Stomach smooth muscle (tissue), 2 donors: ENCODE results near the gene TBX18.
A peak's percentile ranks its signal among the peaks of the same experiment; 100 is the strongest.

ENCODE experiments used
- H3K27ac ChIP-seq: one replicate; pipeline ENCODE4 v1.7.0; 2013; ENCODE audit warnings: mild to moderate bottlenecking, low read length, inconsistent platforms
- H3K27me3 ChIP-seq, 2 donors: one replicate each; pipeline ENCODE4 v1.7.0; 2013; ENCODE audit warnings: low read length in 2 of 2; ENCODE audit not compliant: insufficient read depth in 2 of 2, control insufficient read depth in 1 of 2
- H3K36me3 ChIP-seq, 2 donors: one replicate each; pipeline ENCODE4 v1.7.0; 2013; ENCODE audit warnings: low read length in 2 of 2; ENCODE audit not compliant: control insufficient read depth in 2 of 2, insufficient read depth in 2 of 2
- H3K4me1 ChIP-seq: one replicate; pipeline ENCODE4 v1.7.0; 2013; ENCODE audit warnings: low read length; ENCODE audit not compliant: control insufficient read depth, insufficient read depth
- H3K4me3 ChIP-seq, 2 donors: one replicate each; pipeline ENCODE4 v1.7.0; 2013; ENCODE audit warnings: low read length in 2 of 2
- H3K9ac ChIP-seq, 2 donors: one replicate each; pipeline ENCODE4 v1.7.0; 2013; ENCODE audit warnings: low read length in 2 of 2, mild to moderate bottlenecking in 1 of 2
- H3K9me3 ChIP-seq, 2 donors: one replicate each; pipeline ENCODE4 v1.7.0; 2013; ENCODE audit warnings: low read length in 2 of 2; ENCODE audit not compliant: control insufficient read depth in 2 of 2
- donor health status: healthy.
- donor health status: Pancreatic carcinoma.

Gene TBX18

DNA sequence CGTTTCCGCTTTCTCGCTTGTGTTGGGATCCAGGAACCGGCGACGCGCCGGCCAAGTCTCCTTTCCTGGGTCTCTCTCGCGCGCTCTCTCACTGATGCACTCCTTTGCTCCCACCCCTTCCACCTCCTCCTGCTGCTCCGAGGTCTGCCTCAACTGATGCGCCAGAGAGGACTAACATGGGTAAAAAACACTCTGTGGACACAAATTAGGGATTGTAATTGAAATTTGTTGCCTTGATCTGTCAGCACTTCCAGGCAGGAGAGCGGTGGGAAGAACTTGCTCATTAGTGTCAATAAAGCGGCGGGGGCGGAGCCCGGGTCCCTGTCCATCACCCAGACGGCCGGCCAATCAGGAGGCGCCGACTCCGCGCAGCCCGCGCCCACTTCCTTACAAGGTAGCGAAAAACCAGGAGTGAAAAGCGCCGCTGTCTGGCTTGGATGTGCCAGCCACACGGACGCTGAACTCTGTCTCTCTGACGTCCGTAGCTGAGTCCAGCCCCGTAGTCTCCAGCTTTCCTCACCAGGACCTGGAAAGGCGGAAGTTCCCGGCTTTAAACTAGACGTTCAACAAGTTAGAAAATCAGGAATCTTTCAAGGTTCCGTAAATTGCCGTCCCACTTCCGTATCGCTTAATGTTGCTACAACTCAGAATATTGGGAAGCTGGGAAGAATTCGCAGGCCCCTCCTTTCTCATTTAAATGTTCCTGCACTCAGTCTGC, at the start of gene TBX18:
TSS of gene TBX18 (minus strand) at position 267 of the 718 bp plus-strand sequence. CDS start 417 bp downstream, outside the sequence.
- Histone ChIP-seq H3K27me3 (peaks cover 58 to 84% of the 10 kb centered on the region in 2 donors), H3K9ac (no peak within 1 kb of the TSS), H3K36me3 (no peaks in the 10 kb centered on the region), H3K9me3 (peaks cover 2 to 6% of the 10 kb centered on the region in 2 donors), H3K27ac (no peak within 1 kb of the TSS), H3K4me1 (peaks cover 8% of the 10 kb centered on the region), H3K4me3 (peak within 1 kb of the TSS; percentile 50 to 64)

DNA sequence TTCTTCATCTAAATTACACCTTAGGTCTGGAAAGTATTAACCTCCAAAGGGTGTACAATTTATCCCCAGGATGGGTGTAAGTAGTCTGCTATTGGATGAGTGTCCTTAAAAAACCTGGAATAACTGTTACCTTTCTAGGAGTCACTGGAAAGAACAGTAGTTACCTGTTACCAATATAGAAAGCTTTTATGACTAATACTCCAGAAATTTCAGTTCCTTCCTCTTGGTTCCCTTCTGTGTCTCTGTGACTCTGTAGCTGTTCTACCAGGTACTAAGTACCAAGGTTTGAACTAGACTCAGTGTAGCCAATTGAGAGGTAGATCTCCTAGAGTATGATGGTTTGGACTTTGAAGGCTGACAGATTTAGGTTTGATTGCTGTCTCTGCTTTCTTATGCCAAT, 47.0 kb upstream of the TBX18 start:
- no peaks in the 10 kb centered on the region for H3K36me3 ChIP-seq

DNA sequence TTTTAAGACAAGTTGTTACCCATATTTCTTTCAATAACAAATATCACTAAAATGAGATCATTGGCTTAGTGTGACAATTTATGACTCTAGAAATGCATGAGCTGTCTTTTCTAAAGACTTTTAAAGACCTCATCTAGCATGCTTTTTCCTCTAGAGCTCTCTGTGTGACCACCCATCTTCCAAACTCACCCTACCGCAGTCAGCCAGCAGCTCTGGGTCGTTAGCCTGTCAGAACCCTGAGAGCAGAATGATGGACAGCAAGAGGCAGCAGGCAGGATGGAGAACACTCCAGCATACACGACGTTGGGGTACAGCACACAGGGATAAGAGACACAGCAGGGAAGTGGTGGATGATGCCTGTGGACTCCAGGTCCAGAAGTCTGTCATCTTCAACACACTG, 45.1 kb upstream of the TBX18 start:
- no peak overlapping the region for H3K9ac ChIP-seq
- no peak overlapping the region for H3K4me3 ChIP-seq
- H3K4me1 ChIP-seq: no peaks in the 10 kb centered on the region
- no peaks in the 10 kb centered on the region for H3K27me3 ChIP-seq
- no peak overlapping the region for H3K27ac ChIP-seq
- H3K9me3 ChIP-seq: no peaks in the 10 kb centered on the region
- H3K36me3 ChIP-seq: no peaks in the 10 kb centered on the region

More for the DNA sequence above, 47.0 kb upstream of the TBX18 start:
- no peaks in the 10 kb centered on the region for H3K27me3 ChIP-seq
- no peak overlapping the region for H3K27ac ChIP-seq
- H3K9me3 ChIP-seq: no peaks in the 10 kb centered on the region
- H3K9ac ChIP-seq: no peak overlapping the region
- H3K4me1 ChIP-seq: no peaks in the 10 kb centered on the region
- no peak overlapping the region for H3K4me3 ChIP-seq

DNA sequence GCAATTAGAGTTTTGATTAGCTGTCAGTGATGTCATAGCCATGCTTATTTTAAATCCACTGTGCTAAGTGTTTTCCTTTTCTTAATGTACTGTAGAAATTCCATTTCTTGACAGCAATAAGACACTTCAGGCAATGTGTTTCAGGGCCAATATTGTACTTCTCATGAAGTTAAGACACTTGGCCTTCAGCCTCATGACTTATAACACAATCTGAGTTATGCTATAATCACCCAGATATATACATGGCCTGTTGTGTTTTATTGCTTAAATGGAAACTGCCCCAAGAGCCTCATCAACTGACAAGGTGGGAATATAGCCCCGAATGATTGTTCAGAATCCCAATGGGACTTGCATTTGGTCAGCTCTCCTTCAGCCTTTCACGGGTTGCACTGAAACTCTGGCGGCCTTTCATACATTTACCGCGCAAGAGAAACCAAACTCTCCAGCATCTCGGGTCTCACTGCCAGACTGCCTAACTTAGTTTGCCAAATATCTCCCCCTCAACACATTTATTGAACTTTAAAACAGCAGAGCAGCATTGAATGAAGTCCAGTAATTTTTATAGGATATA, 44.2 kb upstream of the TBX18 start:
- no peak overlapping the region for H3K9ac ChIP-seq
- H3K9me3 ChIP-seq: no peaks in the 10 kb centered on the region
- H3K4me3 ChIP-seq: no peak overlapping the region
- H3K27me3 ChIP-seq: no peaks in the 10 kb centered on the region
- no peaks in the 10 kb centered on the region for H3K36me3 ChIP-seq
- no peak overlapping the region for H3K27ac ChIP-seq
- no peaks in the 10 kb centered on the region for H3K4me1 ChIP-seq

DNA sequence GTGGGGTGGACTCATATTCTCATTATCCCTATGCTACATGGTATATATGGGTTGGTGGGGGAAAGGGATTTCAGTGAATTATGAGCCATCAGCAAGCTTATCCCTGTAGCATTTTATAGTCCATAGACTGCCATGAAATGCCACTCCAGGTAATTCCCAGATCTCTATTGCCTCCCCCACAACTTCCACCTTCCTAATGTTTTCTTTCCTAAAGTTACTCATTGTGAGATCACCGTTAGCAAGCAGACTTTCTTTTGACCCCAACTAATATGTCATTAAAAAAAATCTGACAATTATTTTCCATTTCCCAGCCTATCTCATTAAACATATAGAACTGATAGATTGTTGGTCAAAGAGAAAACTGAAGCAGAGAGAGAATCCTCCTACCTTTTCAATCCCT, 40.7 kb upstream of the TBX18 start:
- Histone ChIP-seq H3K4me1 (no peaks in the 10 kb centered on the region), H3K36me3 (no peaks in the 10 kb centered on the region), H3K27me3 (no peaks in the 10 kb centered on the region), H3K27ac (no peak overlapping the region), H3K9me3 (no peaks in the 10 kb centered on the region), H3K9ac (no peak overlapping the region), H3K4me3 (no peak overlapping the region)

DNA sequence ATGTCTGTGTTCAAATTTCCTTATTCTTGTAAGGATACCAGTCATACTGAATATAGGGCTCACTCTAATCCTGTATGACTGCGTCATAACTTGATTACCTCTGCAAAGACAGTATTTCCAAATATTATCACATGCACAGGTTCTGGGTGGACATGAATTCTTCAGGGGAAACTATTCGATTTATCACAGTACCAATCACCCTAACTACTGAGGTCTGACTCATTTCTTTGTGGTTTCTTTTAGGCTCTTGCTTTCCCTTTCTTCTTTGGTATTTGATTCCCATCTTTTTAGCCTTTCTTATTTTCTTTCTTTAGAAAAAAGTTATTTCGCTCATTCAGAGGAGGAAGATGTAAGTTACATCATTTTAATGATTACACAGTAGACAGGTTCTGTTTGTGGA, 40.3 kb upstream of the TBX18 start:
- no peaks in the 10 kb centered on the region for H3K27me3 ChIP-seq
- H3K4me3 ChIP-seq: no peak overlapping the region
- no peaks in the 10 kb centered on the region for H3K9me3 ChIP-seq
- no peak overlapping the region for H3K9ac ChIP-seq
- no peaks in the 10 kb centered on the region for H3K36me3 ChIP-seq
- no peaks in the 10 kb centered on the region for H3K4me1 ChIP-seq
- no peak overlapping the region for H3K27ac ChIP-seq

DNA sequence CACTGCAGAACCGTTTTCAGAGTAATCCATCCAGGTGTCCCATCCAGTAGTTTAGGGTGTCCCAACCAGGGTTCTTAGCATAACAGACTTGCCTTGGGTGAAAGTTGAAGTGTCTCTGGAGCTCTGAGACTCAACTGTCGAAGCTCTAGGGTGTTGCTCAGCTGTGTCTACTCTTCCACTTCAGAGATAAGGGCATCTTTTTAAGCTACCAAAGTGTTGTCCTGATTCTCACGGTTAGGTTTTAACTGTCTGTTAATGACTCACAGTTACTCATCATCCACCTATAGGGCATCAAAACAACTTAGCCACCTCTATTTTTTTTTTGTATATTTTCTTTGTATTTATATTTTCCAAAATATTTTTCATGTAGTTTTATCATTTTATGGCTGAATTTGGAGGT, 36.9 kb upstream of the TBX18 start:
- Histone ChIP-seq H3K9me3 (no peaks in the 10 kb centered on the region), H3K4me3 (no peak overlapping the region)

DNA sequence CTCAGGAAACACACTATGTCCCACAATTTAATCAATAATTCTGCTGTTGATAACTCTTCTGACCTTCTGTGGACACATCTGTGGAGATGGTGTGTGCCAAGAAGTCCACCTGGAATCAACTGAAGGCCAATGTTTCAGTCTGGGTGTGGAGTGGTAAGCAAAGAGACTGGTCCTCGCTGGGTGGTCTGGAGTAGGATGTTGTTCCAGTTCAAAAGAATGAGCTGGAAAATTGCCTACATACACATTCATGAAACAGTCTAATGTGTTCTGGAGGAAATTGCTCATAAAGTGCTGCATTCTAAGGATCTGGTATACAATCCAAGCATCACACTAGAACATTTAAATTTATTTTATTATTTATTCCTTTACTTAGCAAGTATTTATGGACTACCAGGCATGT, 33.9 kb upstream of the TBX18 start:
- Histone ChIP-seq H3K9me3 (no peaks in the 10 kb centered on the region), H3K36me3 (no peaks in the 10 kb centered on the region), H3K27me3 (no peaks in the 10 kb centered on the region), H3K4me1 (no peaks in the 10 kb centered on the region), H3K9ac (no peak overlapping the region), H3K27ac (no peak overlapping the region), H3K4me3 (no peak overlapping the region)

More for the DNA sequence above, 36.9 kb upstream of the TBX18 start:
- no peaks in the 10 kb centered on the region for H3K27me3 ChIP-seq
- H3K36me3 ChIP-seq: no peaks in the 10 kb centered on the region
- H3K27ac ChIP-seq: no peak overlapping the region
- H3K4me1 ChIP-seq: no peaks in the 10 kb centered on the region
- H3K9ac ChIP-seq: no peak overlapping the region

DNA sequence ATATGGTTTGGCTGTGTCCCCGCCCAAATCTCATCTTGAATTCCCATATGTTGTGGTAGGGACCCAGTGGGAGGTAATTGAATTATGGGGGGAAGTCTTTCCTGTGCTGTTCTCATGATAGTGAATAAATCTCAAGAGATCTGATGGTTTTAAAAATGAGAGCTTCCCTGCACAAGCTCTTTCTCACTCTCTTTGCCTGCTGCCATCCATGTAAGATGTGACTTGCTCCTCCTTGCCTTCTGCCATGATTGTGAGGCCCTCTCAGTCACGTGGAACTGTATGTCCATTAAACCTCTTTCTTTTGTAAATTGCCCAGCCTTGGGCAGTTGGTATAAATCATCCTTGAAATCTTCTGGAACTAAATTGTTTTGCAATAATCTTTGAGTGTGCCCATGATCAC, 31.9 kb upstream of the TBX18 start:
- H3K4me1 ChIP-seq: no peaks in the 10 kb centered on the region
- no peak overlapping the region for H3K9ac ChIP-seq
- no peak overlapping the region for H3K4me3 ChIP-seq

DNA sequence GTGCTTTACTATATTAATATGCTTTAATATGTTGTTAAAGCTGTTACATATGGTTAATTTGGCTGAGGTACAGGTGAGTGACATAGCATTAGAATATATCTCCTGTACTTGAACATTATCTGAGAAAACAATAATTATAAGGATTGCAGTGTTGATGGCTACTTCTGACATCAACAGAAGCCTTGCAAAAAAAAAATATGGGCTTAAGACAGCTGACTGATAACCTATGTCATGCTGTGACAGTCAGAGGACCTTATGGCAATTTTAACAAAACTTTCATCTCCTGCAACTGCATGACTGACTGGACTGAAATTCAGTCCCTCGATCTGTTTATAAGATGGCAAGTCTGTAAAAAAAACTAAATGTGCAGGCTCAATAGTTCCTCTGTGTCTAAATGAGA, 27.5 kb upstream of the TBX18 start:
- Histone ChIP-seq H3K27ac (no peak overlapping the region), H3K36me3 (no peaks in the 10 kb centered on the region), H3K27me3 (no peaks in the 10 kb centered on the region), H3K9me3 (peaks cover 0 to 4% of the 10 kb centered on the region in 2 donors), H3K4me3 (no peak overlapping the region), H3K4me1 (no peaks in the 10 kb centered on the region), H3K9ac (no peak overlapping the region)

More for the DNA sequence above, 31.9 kb upstream of the TBX18 start:
- Histone ChIP-seq H3K36me3 (no peaks in the 10 kb centered on the region), H3K27me3 (no peaks in the 10 kb centered on the region), H3K27ac (no peak overlapping the region), H3K9me3 (no peaks in the 10 kb centered on the region)

DNA sequence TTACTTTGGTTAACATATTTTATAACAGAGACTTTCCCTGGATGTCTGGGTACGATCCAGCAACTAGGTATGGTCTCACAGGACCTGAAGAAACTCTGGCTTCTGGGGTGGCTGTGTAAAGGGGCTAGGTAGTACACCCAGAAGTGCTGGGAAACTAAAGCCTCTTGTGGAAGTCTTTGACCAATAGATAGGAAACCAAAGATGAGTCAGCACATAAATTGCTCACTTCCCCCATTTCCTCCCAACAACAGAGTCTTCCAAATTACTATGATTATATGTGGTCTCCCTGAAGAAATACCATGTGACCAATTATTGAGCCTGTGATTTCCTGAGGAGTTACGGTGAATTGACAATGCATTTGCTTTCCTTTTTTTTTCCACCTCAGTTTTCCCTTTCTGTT, 26.8 kb upstream of the TBX18 start:
- H3K27ac ChIP-seq: no peak overlapping the region
- no peaks in the 10 kb centered on the region for H3K27me3 ChIP-seq
- no peaks in the 10 kb centered on the region for H3K4me1 ChIP-seq

More for the DNA sequence above, 26.8 kb upstream of the TBX18 start:
- Histone ChIP-seq H3K36me3 (no peaks in the 10 kb centered on the region), H3K4me3 (no peak overlapping the region), H3K9ac (no peak overlapping the region), H3K9me3 (peaks cover 0 to 4% of the 10 kb centered on the region in 2 donors)
